Islet of Langerhans (tissue), 1 donor: ENCODE data around the gene ZNF37A.
"Not testable (repeated sequence)": the region's sequence is repeated elsewhere in the genome, so short reads cannot be mapped to it uniquely, and the experiment has no call there.

ENCODE experiments used
- FAIRE-seq: peaks from one replicate; lab custom pipeline; 2011; peaks lifted over from hg19 to GRCh38; lab: Jason Lieb, UNC

The ZNF37A gene

DNA sequence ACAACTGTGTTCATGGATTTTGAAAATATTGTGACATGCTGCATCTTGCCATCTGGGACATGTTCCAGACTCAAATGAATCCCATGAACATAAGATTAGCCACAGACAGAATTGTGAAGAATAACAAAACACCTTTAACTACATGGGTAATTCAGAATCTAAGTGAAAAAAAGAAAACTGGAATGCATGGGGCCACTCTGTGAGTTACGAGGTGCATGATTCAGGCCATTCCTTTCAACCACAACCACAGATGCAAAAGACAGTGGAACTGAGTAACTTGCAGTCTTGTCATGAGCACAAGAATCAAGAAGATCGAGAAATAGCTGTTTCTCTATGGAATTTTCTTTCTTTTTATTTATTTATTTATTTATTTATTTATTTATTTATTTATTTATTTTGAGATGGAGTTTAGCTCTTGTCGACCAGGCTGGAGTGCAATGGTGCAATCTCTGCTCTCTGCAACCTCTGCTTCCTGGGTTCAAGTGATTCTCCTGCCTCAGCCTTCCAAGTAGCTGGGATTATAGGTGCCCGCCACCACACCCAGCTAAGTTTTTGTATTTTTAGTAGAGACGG is 56.8 kb downstream of the ZNF37A start:
- not testable (repeated sequence) for FAIRE-seq

DNA sequence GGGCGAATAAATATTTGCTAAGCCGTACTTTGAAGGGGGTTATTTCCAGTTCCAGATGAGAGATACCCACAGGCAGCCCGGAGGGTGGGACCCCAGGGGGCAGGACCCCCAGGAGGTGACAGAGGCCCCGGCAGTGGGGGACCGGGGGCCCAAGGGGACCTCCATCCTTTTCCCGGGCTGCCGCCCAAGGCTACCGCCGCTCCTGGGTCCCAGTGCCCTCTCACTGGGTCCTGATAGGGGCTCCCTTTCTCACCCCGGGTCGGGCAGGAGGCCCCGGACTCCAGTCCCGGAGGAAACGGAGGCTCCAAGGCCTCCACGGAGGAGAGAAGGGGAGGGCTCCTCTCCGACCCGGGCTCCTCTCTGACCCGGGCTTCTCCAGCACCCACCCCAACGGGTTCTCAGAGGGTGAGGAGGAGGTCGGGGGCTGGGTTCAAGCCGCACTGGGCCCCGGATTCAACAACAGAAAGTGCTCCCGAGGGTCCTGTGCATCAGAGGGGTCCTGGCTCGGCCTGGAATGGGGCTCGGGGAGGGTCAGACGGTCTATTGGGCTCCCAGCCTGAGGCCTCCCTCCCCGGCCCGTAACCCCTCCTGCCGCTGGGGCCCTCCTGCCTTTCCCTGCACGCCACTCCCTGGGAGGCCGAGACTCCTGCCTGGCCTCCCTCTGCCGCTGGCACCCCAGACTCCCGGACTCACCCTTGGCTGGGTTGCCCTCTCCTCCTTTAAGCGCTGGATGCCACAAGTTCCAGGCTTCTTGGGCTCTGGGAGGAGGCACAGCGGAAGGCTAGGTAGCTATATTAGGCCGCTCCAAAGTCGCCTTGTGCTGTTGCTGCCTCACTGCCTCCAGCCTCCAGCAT is 62.5 kb downstream of the ZNF37A start:
- FAIRE-seq: no peak

DNA sequence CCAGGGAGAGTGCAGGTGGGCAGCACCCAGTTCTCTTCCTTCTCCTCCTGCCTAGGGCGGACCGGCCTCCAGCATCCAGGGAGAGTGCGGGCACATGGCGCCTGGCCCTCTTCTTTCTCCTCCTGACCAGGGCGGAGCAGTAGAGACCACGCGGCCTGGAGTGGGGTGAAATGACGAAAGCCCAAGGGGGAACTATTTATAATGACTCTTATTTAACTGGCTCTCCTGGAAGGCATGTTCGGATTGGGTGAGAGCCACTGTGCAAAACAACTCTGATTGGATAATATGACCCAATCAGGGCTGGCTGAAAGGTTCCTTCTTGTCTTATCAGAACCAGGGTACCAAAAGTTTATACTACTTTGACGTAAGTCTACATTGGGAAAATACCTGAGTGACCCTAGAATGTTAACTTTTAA is 63.1 kb downstream of the ZNF37A start:
- no peak for FAIRE-seq

DNA sequence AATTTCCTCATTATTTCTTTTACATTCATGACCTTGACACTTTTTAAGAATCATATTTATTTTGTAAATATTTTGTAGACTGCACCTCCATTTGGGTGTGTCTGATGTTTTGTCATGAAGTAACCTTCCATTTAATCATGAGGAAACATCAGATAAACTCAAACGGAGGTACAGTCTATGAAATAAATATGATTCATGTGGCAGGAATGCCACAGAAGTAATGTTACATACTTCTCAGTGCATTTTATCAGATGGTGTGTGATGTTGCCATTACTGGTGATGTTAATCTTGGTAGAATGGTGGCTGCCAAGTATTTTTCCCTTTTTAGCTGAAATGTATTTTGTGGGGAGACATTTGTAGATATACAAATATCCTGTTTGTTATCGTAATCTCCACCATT is 64.9 kb downstream of the ZNF37A start:
- no peak for FAIRE-seq

DNA sequence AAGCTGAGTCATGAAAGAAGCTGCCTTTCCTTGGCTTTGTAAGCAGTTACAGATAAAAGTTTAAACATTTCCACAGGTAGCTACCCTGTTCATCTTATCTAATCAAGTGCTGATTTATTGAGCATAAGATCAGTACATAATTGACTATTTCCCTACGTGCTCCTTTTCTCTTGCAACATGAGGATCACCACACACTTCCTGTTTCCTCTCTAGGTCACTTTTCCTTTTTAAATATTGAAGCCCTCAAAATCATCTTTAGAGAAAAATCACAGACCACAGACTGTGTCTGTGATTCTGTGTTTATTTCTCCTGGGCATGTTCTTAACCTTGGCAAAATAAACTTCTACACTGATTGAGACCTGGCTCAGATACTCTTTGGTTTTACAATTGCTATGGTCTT is 69.5 kb downstream of the ZNF37A start:
- no peak for FAIRE-seq

DNA sequence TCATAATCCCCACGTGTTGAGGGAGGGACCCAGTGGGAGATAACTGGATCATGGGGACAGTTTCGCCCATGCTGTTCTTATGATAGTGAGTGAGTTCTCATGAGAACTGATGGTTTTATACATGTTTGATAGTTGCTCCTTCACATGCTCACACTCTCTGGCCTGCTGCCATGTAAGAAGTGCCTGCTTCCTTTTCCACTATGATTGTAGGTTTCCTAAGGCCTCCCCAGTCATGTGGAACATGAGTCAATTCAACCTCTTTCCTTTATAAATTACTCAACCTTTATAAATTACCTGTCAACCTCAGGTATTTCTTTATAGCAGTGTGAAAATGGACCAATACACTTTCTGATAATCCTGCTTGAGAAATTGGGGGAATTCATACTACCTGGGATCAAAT is 80.2 kb downstream of the ZNF37A start:
- FAIRE-seq: no peak

DNA sequence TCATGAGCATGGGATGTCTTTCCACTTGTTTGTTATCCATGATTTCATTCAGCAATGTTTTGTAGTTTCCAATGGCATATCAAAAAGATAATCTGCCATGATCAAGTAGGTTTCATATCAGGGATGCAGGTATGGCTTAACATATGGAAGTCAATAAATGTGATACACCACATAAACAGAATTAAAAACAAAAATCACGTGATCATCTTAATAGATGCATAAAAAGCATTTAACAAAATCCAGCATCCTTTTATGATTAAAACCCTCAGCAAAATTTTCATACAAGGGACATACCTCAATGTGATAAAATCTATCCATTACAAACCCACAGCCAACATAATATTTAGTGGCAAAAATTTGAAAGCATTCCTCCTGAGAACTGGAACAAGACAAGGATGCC is 90.3 kb downstream of the ZNF37A start:
- no peak for FAIRE-seq
